C4-2B (cell line): ENCODE data around the gene AGPS.
"Not testable (repeated sequence)": the region's sequence is repeated elsewhere in the genome, so short reads cannot be mapped to it uniquely, and the experiment has no call there.

Source experiments
- CTCF ChIP-seq: fragments of 450-650 bp; conservative IDR thresholded peaks from 2 replicates; pipeline ENCODE4 v1.5.1; 2017; ENCODE audit warnings: mild to moderate bottlenecking
- ZFX ChIP-seq: fragments of 450-650 bp; IDR thresholded peaks from 2 replicates; pipeline ENCODE4 v1.6.1; 2017

GRCh38 chr2:177354541-177354940 lies 38.0 kb upstream of the AGPS start:
- TF ChIP-seq CTCF, ZFX: not testable (repeated sequence)
